ENCODE results near the gene RAD52. TPM values are rescaled to one million over a fixed set of nuclear protein-coding genes. Genes with fewer than 3 reads are reported as not detected.

The RAD52 gene
- total RNA-seq, 1 donor from 2014 or later, result 9.3 TPM

DNA sequence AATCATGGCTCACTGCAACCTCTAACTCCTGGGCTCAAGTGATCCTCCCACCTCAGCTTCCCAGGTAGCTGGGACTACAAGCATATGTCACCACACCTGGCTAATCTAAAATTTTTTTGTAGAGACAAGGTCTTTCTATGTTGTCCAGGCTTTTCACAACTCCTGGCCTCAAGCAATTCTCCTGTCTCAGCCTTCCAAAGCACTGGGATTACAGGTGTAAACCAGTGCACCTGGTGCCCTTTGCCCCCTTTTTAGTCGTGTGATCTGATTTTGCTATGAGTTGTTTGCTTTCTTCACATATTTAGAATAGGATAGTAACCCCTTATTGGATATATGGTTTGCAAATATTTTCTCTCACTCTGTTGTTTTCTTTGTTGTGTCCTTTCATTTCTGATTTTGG, 1.7 kb upstream of the RAD52 start:
- no peak for DNase-seq
- H3K27me3 ChIP-seq (ENCODE audit: low read depth), result no peaks in the 10 kb centered on the region
- peaks cover 18% of the 10 kb centered on the region for H3K4me1 ChIP-seq
- TF ChIP-seq, protein P1, sequence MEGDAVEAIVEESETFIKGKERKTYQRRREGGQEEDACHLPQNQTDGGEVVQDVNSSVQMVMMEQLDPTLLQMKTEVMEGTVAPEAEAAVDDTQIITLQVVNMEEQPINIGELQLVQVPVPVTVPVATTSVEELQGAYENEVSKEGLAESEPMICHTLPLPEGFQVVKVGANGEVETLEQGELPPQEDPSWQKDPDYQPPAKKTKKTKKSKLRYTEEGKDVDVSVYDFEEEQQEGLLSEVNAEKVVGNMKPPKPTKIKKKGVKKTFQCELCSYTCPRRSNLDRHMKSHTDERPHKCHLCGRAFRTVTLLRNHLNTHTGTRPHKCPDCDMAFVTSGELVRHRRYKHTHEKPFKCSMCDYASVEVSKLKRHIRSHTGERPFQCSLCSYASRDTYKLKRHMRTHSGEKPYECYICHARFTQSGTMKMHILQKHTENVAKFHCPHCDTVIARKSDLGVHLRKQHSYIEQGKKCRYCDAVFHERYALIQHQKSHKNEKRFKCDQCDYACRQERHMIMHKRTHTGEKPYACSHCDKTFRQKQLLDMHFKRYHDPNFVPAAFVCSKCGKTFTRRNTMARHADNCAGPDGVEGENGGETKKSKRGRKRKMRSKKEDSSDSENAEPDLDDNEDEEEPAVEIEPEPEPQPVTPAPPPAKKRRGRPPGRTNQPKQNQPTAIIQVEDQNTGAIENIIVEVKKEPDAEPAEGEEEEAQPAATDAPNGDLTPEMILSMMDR (IDR thresholded peaks at IDR 0.05; ENCODE audit: borderline replicate concordance), result no peak
- H3K4me3 ChIP-seq, result no peak overlapping the region
- no peak overlapping the region for H3K27ac ChIP-seq (replicated peaks)
- no peaks in the 10 kb centered on the region for H3K36me3 ChIP-seq
- intact Hi-C loops (cut with micrococcal nuclease), result no loop called here
- no peaks in the 10 kb centered on the region for H3K9me3 ChIP-seq (replicated peaks)

DNA sequence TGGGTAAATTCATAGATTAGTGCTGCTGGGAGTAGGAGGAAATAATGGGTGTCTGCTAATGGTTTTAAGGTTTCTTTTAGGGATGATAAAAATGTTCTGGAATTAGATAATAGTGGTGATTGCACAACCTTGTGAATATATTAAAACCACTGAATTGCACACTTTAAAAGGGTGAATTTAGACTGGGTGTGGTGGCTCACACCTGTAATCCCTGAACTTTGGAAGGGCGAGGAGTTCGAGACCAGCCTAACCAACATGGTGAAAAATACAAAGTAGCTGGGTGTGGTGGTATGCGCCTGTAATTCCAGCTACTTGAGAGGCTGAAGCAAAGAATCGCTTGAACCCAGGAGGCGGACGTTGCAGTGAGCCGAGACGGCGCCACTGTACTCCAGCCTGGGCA, 1.3 kb downstream of the RAD52 start:
- Histone ChIP-seq H3K36me3 (peaks cover 8% of the 10 kb centered on the region), H3K4me3 (peak overlapping the region; percentile 89), H3K9me3 (replicated peaks) (no peaks in the 10 kb centered on the region), H3K27me3 (ENCODE audit: low read depth) (no peaks in the 10 kb centered on the region), H3K4me1 (peaks cover 25% of the 10 kb centered on the region), H3K27ac (replicated peaks) (peak overlapping the region; percentile 95)
- no peak for DNase-seq
- intact Hi-C loops (cut with micrococcal nuclease), result no loop called here
- TF ChIP-seq, protein P1 (IDR thresholded peaks at IDR 0.05; ENCODE audit: borderline replicate concordance), result no peak

DNA sequence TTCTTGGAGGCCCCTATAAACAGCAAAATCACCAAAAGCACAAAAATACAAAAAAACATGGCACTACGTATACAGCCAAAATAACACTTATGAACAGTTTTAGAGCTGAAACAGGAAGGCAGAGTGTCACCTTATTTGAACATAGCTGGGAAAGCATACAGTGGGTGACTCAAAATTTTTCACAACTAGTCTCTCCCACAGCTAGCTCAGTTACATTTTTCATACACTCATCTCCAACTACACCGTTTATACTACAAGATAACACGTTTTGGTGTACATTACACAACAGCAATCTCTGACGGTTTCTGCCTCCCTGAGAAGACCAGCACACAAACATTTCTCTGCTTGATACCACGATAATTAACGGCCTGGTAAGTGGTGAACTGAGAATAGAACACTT, 2.9 kb downstream of the RAD52 start:
- TF ChIP-seq, protein P1 (IDR thresholded peaks at IDR 0.05; ENCODE audit: borderline replicate concordance), result no peak
- Histone ChIP-seq H3K4me1 (peaks cover 36% of the 10 kb centered on the region), H3K27ac (replicated peaks) (peak overlapping the region; percentile 14), H3K4me3 (no peak overlapping the region), H3K27me3 (ENCODE audit: low read depth) (no peaks in the 10 kb centered on the region), H3K9me3 (replicated peaks) (no peaks in the 10 kb centered on the region), H3K36me3 (peaks cover 9% of the 10 kb centered on the region)
- DNase-seq, result no peak
- intact Hi-C loops (cut with micrococcal nuclease), result no loop called here

DNA sequence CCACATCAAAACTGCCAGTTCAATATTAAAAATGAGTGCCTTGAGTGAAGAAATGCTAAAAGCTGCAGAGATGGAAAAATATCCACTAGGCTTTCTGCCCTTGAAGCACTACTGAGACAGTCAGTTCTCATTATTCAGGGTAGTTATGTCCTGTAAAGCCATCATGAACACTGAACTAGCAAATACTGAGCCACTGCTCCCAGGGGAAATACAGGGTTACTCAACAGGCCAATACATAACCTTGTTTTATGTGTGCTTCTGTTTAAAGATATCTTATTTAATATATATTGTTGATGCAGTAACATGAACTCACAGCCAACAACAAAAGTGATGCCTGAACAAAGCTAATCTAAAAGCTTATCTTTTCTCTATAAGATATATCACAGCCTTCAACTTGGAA, 3.3 kb downstream of the RAD52 start:
- intact Hi-C loops (cut with micrococcal nuclease), result no loop called here
- no peak for DNase-seq
- Histone ChIP-seq H3K27ac (replicated peaks) (peak overlapping the region; percentile 14), H3K4me1 (peaks cover 36% of the 10 kb centered on the region), H3K27me3 (ENCODE audit: low read depth) (no peaks in the 10 kb centered on the region), H3K9me3 (replicated peaks) (no peaks in the 10 kb centered on the region), H3K36me3 (peaks cover 13% of the 10 kb centered on the region), H3K4me3 (no peak overlapping the region)
- TF ChIP-seq, protein P1 (IDR thresholded peaks at IDR 0.05; ENCODE audit: borderline replicate concordance), result no peak

DNA sequence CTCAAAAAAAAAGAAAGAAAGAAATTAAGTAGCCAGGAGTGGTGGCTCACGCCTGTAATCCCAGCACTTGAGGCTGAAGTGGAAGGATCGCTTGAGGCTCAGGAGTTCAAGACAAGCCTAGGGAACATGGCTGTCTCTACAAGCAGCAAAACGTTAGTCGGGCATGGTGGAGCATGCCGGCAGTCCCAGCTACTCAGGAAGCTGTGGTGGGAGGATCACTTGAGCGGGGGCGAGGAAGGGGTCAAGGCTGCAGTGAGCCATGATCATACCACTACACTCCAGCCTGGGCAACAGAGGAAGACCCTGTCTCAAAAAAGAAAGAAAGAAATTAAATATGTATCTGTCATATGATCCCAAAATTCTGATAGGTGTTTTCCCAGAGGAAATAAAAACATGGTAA, 5.3 kb downstream of the RAD52 start:
- peaks cover 20% of the 10 kb centered on the region for H3K36me3 ChIP-seq
- DNase-seq, result no peak
- H3K27ac ChIP-seq (replicated peaks), result peak overlapping the region; percentile 76
- intact Hi-C loops (cut with micrococcal nuclease), result no loop called here
- no peak overlapping the region for H3K4me3 ChIP-seq
- peaks cover 34% of the 10 kb centered on the region for H3K4me1 ChIP-seq
- TF ChIP-seq, protein P1 (IDR thresholded peaks at IDR 0.05; ENCODE audit: borderline replicate concordance), result no peak
- no peaks in the 10 kb centered on the region for H3K9me3 ChIP-seq (replicated peaks)
- no peaks in the 10 kb centered on the region for H3K27me3 ChIP-seq (ENCODE audit: low read depth)

DNA sequence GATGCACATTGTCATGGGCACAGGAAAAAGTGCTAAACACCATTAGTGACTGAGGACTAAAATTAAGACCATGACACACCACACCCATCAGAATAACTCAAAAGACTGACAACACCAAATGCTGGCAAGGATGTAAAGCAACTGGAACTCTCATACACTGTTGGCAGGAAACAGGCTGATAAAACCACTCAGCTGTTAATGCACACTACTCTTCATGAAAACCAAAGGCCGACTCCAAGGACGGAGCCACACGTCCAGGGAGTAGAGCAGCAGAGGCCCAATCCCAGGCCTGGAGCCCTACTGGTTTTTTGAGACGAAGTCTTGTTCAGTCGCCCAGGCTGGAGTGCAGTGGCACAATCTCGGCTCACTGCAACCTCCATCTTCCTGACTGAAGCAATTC, 6.4 kb downstream of the RAD52 start:
- Histone ChIP-seq H3K9me3 (replicated peaks) (no peaks in the 10 kb centered on the region), H3K4me3 (no peak overlapping the region), H3K27me3 (ENCODE audit: low read depth) (no peaks in the 10 kb centered on the region), H3K4me1 (peaks cover 22% of the 10 kb centered on the region), H3K27ac (replicated peaks) (peak overlapping the region; percentile 76), H3K36me3 (peaks cover 20% of the 10 kb centered on the region)
- intact Hi-C loops (cut with micrococcal nuclease), result no loop called here
- TF ChIP-seq, protein P1 (IDR thresholded peaks at IDR 0.05; ENCODE audit: borderline replicate concordance), result no peak
- DNase-seq, result peak; percentile 30

All from left ventricle myocardium inferior (tissue), 1 donor.